Osteoblast (primary cell): ENCODE results near the gene SORD. TPM values are rescaled to one million over a fixed set of nuclear protein-coding genes. Genes with fewer than 3 reads are reported as not detected.
"Not testable (repeated sequence)": the region's sequence is repeated elsewhere in the genome, so short reads cannot be mapped to it uniquely, and the experiment has no call there.

Experiments used
- DNase-seq: peaks from one replicate; pipeline ENCODE4 v3.0.0; 2011; ENCODE audit warnings: low spot score, mixed read lengths; ENCODE audit not compliant: insufficient read length; ENCODE audit errors: missing footprints
- H2AFZ ChIP-seq: 2 replicates; pipeline ENCODE4 v1.6.0; 2011; ENCODE audit warnings: mild to moderate bottlenecking, low read length
- H3K27ac ChIP-seq: 2 replicates; pipeline ENCODE4 v1.5.1; 2011; ENCODE audit warnings: mild to moderate bottlenecking, low read depth, low read length, moderate library complexity
- H3K27me3 ChIP-seq: 2 replicates; pipeline ENCODE4 v1.6.0; 2012; ENCODE audit warnings: mild to moderate bottlenecking, control low read depth, inconsistent platforms, low read length, moderate library complexity; ENCODE audit not compliant: insufficient read depth
- H3K36me3 ChIP-seq: 2 replicates; pipeline ENCODE4 v1.5.1; 2011; ENCODE audit warnings: mild to moderate bottlenecking, low read length, control low read depth, moderate library complexity; ENCODE audit not compliant: insufficient read depth
- H3K4me1 ChIP-seq: 2 replicates; pipeline ENCODE4 v1.5.1; 2011; ENCODE audit warnings: mild to moderate bottlenecking, low read length, control low read depth, moderate library complexity; ENCODE audit not compliant: insufficient read depth
- H3K4me2 ChIP-seq: 2 replicates; pipeline ENCODE4 v1.6.0; 2011; ENCODE audit warnings: mild to moderate bottlenecking, low read length; ENCODE audit not compliant: insufficient read depth
- H3K4me3 ChIP-seq: fragments of 200-600 bp; sonication (generic); 3 replicates; pipeline ENCODE4 v1.5.1; 2012; ENCODE audit warnings: mild to moderate bottlenecking, low read length, inconsistent platforms; ENCODE audit not compliant: insufficient read depth
- H3K79me2 ChIP-seq: 2 replicates; pipeline ENCODE4 v1.6.0; 2012; ENCODE audit warnings: mild to moderate bottlenecking, low read length, control low read depth, inconsistent platforms; ENCODE audit not compliant: insufficient read depth
- H3K9me3 ChIP-seq: 2 replicates; pipeline ENCODE4 v1.5.1; 2011; ENCODE audit warnings: low read depth, low read length, control low read depth
- H4K20me1 ChIP-seq: 2 replicates; pipeline ENCODE4 v1.6.0; 2012; ENCODE audit warnings: mild to moderate bottlenecking, low read length, control low read depth; ENCODE audit not compliant: insufficient read depth
- total RNA-seq: library from RNA; depleted of rRNA; stranded (reverse); fragments of >200 nt; gene quantifications from 2 replicates; pipeline ENCODE4 v1.2.3, GENCODE V29; 2012
- TF ChIP-seq, protein P1 (sequence below): IDR thresholded peaks from 2 replicates; pipeline ENCODE4 v1.5.1; 2011; ENCODE audit warnings: mild to moderate bottlenecking, low read depth, low read length, moderate library complexity; ENCODE audit errors: extremely low read depth

The SORD gene
- total RNA-seq, 1 donor: 9.8 TPM

DNA sequence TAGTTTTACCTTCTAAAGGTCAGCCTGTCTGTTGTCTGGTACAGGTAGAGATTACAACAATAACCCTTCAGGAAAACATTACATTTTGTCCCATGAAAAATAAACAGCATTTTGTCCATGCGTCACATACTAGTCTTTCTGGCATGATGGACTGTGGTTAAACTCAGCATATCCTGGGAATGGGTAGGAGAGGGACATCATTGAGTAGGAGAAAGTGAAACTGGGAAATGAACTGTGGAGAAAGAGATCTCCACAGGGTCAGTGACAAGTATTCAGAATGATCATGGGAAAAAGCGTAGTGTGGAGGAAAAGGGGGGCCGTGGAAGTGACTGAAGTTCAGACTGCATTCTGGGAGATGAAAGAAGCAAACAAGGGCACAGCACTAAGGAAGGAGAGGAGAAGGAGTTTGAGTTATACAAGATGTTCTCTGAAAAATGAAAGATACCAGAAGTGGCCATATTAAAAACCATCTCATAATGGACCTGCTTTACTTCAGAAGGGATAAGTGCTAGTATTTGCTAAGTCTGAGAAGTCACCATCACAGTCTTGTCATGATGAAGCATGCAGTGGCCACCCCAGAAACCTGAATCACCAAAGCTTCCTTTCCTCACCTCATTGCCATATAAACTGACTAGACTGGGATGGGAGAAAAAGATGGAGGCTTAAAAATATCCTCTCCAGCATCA is 34.7 kb upstream of the SORD start:
- not testable (repeated sequence) for H2AFZ ChIP-seq, H3K4me1 ChIP-seq, H3K27ac ChIP-seq, H4K20me1 ChIP-seq, H3K27me3 ChIP-seq, H3K9me3 ChIP-seq, H3K4me2 ChIP-seq, DNase-seq, H3K36me3 ChIP-seq, H3K79me2 ChIP-seq, H3K4me3 ChIP-seq

DNA sequence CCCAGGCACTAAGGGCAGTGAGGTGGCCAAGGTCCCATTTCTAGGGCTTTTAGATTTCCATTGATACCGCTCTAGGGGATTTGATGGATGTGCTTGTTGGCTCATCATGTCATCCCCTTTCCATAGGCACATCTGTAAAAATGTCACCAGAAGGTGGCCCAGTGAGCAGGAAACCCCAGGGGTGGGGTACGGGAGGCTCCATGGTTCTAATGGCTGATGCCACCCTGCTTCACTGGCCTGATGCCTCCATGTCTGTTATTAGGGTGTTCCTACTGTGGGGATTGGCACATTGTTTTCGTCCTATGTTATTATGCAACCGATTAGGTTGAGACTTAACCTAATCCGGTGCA is 34.1 kb upstream of the SORD start:
- not testable (repeated sequence) for H4K20me1 ChIP-seq, H3K79me2 ChIP-seq, H3K27ac ChIP-seq, H3K4me2 ChIP-seq, H2AFZ ChIP-seq, H3K4me3 ChIP-seq, H3K36me3 ChIP-seq, DNase-seq, H3K4me1 ChIP-seq, H3K27me3 ChIP-seq, H3K9me3 ChIP-seq

- not testable (repeated sequence) for H3K9me3 ChIP-seq, H2AFZ ChIP-seq, H3K4me3 ChIP-seq, H3K4me1 ChIP-seq, H3K4me2 ChIP-seq, H4K20me1 ChIP-seq, H3K27me3 ChIP-seq, H3K27ac ChIP-seq, H3K79me2 ChIP-seq, DNase-seq, H3K36me3 ChIP-seq
Measured at GRCh38 chr15:44997632-44998031, 25.4 kb upstream of the SORD start.

DNA sequence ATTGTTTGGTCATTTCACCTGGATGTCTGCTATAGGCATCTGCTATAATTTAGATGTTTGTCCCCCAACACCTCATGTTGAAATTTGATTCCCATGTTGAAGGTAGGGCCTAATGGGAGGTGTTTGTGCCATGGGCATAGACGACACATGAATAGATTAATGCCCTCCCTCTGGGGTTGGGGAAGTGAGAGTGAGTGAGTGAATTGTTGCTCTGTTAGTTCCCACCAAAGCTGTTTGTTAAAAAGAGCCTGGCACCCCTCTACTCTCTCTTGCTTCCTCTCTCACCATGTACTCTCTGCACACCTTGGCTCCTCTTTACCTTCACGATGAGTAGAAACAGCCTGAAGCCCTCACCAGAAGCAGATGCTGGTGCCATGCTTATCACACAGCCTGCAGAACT is 23.9 kb upstream of the SORD start:
- Histone ChIP-seq H3K4me1 (no peaks in the 10 kb centered on the region), H3K36me3 (no peaks in the 10 kb centered on the region), H3K79me2 (no peaks in the 10 kb centered on the region), H3K4me3 (no peak overlapping the region), H3K27me3 (no peaks in the 10 kb centered on the region), H3K9me3 (no peaks in the 10 kb centered on the region), H2AFZ (no peak overlapping the region), H3K27ac (no peak overlapping the region), H3K4me2 (no peak overlapping the region), H4K20me1 (no peaks in the 10 kb centered on the region)
- DNase-seq: no peak
- TF ChIP-seq, protein P1, sequence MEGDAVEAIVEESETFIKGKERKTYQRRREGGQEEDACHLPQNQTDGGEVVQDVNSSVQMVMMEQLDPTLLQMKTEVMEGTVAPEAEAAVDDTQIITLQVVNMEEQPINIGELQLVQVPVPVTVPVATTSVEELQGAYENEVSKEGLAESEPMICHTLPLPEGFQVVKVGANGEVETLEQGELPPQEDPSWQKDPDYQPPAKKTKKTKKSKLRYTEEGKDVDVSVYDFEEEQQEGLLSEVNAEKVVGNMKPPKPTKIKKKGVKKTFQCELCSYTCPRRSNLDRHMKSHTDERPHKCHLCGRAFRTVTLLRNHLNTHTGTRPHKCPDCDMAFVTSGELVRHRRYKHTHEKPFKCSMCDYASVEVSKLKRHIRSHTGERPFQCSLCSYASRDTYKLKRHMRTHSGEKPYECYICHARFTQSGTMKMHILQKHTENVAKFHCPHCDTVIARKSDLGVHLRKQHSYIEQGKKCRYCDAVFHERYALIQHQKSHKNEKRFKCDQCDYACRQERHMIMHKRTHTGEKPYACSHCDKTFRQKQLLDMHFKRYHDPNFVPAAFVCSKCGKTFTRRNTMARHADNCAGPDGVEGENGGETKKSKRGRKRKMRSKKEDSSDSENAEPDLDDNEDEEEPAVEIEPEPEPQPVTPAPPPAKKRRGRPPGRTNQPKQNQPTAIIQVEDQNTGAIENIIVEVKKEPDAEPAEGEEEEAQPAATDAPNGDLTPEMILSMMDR: no peak

DNA sequence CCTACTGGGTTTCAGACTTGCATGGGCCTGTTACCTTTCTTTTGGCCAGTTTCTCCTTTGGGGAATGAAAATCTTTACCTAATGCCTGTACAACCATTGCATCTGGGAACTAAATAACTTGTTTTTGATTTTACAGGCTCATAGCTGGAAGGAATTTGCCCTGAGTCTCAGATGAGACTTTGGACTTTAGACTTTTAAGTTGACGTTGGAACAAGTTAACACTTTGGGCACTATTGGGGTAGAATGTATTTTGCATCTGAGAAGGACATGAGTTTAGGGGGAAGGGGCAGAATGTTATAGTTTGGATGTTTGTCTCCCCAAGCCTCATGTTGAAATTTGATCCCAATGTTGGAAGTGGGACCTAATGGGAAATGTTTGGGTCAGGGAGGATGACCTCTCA is 21.8 kb upstream of the SORD start:
- not testable (repeated sequence) for DNase-seq, H3K36me3 ChIP-seq, H3K4me2 ChIP-seq, H4K20me1 ChIP-seq, H2AFZ ChIP-seq, H3K4me3 ChIP-seq, H3K27ac ChIP-seq, H3K4me1 ChIP-seq, H3K79me2 ChIP-seq, H3K27me3 ChIP-seq, H3K9me3 ChIP-seq

GRCh38 chr15:45003731-45004410 is 19.1 kb upstream of the SORD start:
- H3K79me2 ChIP-seq, DNase-seq, H3K4me2 ChIP-seq, H3K4me3 ChIP-seq, H3K27me3 ChIP-seq, H3K36me3 ChIP-seq, H3K27ac ChIP-seq, H4K20me1 ChIP-seq, H3K9me3 ChIP-seq, H2AFZ ChIP-seq, H3K4me1 ChIP-seq: not testable (repeated sequence)

DNA sequence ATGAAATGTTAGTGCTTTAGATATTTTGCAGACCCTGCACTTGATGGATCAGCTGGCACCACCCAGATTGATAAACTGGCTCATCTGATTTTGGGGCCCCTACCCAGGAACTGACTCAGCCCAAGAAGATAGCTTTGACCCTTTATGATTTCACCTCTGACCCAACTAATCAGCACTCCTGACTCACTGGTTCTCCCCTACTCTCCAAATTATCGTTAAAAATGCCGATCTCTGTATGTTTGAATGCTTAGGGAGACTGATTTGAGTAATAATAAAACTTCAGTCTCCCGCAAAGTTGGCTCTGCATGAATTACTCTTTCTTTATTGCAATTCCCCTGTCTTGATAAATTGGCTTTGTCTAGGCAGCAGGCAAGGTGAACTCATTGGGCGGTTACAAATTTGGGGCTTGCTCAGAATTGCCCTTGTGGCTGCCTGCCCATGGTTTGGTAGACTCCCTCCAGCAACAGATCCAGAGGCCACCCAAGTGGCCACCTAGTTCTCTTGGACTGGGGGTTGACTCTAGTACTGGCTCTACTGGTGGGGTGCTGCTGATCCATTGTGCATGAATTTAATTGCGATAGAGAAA is 18.3 kb upstream of the SORD start:
- H4K20me1 ChIP-seq: not testable (repeated sequence)

More for the DNA sequence above, 18.3 kb upstream of the SORD start:
- DNase-seq, H2AFZ ChIP-seq, H3K36me3 ChIP-seq, H3K79me2 ChIP-seq, H3K9me3 ChIP-seq, H3K4me1 ChIP-seq, H3K27ac ChIP-seq, H3K4me2 ChIP-seq, H3K27me3 ChIP-seq, H3K4me3 ChIP-seq: not testable (repeated sequence)
